Motor neuron (in vitro differentiated cells): ENCODE results near the gene DCTN3. TPM values are rescaled to one million over a fixed set of nuclear protein-coding genes. Genes with fewer than 3 reads are reported as not detected.

Experiments
- ATAC-seq, 8 experiments: fragments of 200-7000 bp; cut with Tn5 transposase; replicated peaks in 6 of 8; 2 replicates each; pipeline ENCODE4 v1.8.0; 2021; ENCODE audit warnings: mild to moderate bottlenecking in 8 of 8, moderate library complexity in 8 of 8
- H3K27ac ChIP-seq, 2 donors: fragments of 250-450 bp; sonication (Bioruptor Pico); 2 replicates each; pipeline ENCODE4 v1.9.0; 2021; ENCODE audit warnings: antibody characterized with exemption in 2 of 2, mild to moderate bottlenecking in 2 of 2, moderate library complexity in 1 of 2
- H3K4me1 ChIP-seq, 2 donors: fragments of 250-450 bp; sonication (Bioruptor Pico); replicated peaks in 1 of 2; 2 replicates each; pipeline ENCODE4 v1.6.1; 2021; ENCODE audit warnings: antibody characterized with exemption in 2 of 2, mild to moderate bottlenecking in 2 of 2, moderate library complexity in 1 of 2
- H3K4me3 ChIP-seq, 5 donors: fragments of 250-450 bp; sonication (Bioruptor Pico); 2 replicates each; pipeline ENCODE4 v1.9.0; 2021; ENCODE audit warnings: antibody characterized with exemption in 5 of 5, mild to moderate bottlenecking in 5 of 5, moderate library complexity in 4 of 5
- whole genome bisulfite sequencing, 10 experiments: fragments of 450-650 bp; shearing (Covaris generic); methylation state at CpG; one replicate each; pipeline ENCODE4 v1.0.0; 2022; 5-methylcytosine and 5-hydroxymethylcytosine counted together
- in situ Hi-C, 9 experiments: fragments of 400-800 bp; cut with MboI; loops; one replicate each; pipeline ENCODE4 v1.15.0; 2021; ENCODE audit warnings: low sequenced_read_pairs in 9 of 9, low pct_unique_long_range_greater_than_20kb in 2 of 9; ENCODE audit not compliant: unreplicated experiment in 9 of 9
- total RNA-seq, 8 experiments: library from RNA; unstranded; fragments of 300-600 nt; gene quantifications; 2 replicates each; pipeline versions ENCODE4 v1.2.3 to v1.2.4, GENCODE V29; 2022

Gene DCTN3
- total RNA-seq, 8 experiments from 2014 or later, result 67.7 to 217 (median 176) TPM

GRCh38 chr9:34627716-34628655, 7.7 kb upstream of the DCTN3 start:
- Histone ChIP-seq H3K4me1 (peaks cover 14 to 18% of the 10 kb centered on the region in 2 donors), H3K27ac (no peak overlapping the region), H3K4me3 (peak overlapping the region in 3 of 5 donors; percentile 23 to 37 (median 32))
- WGBS, 10 experiments, result 18 to 57% (median 43%) methylated on average over 4 to 12 of the region's 20 CpGs; no CpG with 5 or more reads in 1 of the 10 experiments
- in situ Hi-C loops, result no loop called here
- ATAC-seq, result no peak

DNA sequence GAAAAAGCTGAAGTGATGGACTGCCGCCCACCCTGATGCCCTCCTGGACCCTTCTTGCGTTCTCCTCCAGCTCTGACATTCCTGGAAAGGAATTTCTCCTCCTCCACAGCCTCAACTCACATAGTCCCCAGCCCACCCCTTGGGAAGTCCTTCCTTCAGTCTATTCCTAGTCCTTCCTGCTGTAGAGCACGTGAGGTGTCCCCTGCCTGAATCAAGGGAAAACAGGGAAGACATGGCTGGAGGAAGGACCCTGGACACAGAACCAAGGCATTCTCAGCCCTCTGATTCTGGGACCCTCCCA, 4.8 kb upstream of the DCTN3 start:
- in situ Hi-C loops, result no loop called here
- Histone ChIP-seq H3K4me1 (peaks cover 19 to 21% of the 10 kb centered on the region in 2 donors), H3K4me3 (no peak overlapping the region), H3K27ac (no peak overlapping the region)
- no peak for ATAC-seq
- WGBS, 10 experiments, result 20% methylated on average over 1 of the region's 3 CpGs; no CpG with 5 or more reads in 9 of the 10 experiments

DNA sequence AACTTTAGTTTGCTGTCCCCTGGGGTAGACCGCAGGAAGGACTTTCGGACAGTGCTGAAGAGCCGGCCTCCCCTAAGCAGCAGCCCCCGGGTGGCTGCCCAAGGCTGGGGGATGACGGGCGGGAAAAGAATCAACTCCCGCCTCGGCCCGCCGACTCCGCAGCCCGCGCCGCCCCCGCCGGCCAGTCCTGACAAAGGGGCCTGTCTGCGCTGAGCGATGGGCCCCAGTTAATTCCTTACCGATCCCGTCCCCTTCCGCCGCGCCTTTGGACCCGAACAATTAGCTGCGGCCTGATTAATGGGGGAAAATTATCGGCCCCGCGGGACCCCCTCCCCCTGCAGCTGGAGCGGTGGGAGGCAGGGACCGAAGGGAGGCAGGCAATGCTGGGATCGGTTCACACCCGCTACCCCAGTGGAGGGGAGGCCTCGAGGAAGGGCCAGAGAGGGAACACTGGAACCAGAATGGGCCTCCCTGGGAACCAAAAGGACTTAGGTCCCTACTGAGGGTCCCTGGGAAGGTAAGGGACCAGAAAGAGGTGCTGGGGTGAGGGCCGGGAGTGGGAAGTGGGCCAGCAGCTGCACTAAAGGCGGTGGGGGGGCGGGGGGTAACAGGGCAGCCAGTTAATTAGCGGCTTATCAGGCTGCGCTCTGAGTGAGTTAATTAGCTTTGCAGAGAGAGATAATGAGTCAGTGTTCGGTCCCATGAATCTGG, 4.3 kb upstream of the DCTN3 start:
- ATAC-seq, result peak in 5 of 8 experiments; percentile 7 to 37 (median 30)
- H3K4me1 ChIP-seq, result peaks cover 19 to 22% of the 10 kb centered on the region in 2 donors
- H3K27ac ChIP-seq, result no peak overlapping the region
- WGBS, 10 experiments, result 0 to 100% (median 8%) methylated on average over 2 to 10 of the region's 39 CpGs; no CpG with 5 or more reads in 4 of the 10 experiments
- in situ Hi-C loops, result no loop called here
- H3K4me3 ChIP-seq, result no peak overlapping the region

- Histone ChIP-seq H3K4me1 (peaks cover 20 to 27% of the 10 kb centered on the region in 2 donors), H3K4me3 (no peak overlapping the region), H3K27ac (no peak overlapping the region)
- WGBS, 10 experiments, result 0 to 100% (median 80%) methylated on average over 1 to 6 of the region's 63 CpGs; no CpG with 5 or more reads in 5 of the 10 experiments
- ATAC-seq, result no peak
- in situ Hi-C loops, result no loop called here
Observed at GRCh38 chr9:34623374-34624235, 3.3 kb upstream of the DCTN3 start.

DNA sequence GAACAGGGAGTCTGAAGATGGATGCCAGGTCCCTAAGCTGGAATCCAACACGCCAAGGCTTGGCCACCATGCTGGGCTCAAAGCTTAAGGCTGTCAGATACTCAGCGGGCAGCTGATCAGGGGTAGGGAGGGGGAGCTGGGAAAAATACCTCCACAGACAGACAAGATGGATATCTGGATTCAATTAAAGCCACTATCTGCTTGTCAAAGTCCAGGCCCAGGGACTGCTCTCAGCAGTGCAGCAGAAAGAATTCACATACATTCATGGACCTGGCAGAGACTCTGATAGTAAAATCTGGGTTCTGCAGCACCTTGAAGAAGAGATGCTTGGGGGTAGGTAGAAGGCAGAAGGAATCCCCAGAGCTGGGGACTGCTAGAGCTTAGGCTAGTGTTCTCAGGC, 5.2 kb downstream of the DCTN3 start:
- H3K4me3 ChIP-seq, result no peak overlapping the region
- no peak for ATAC-seq
- in situ Hi-C loops, result no loop called here
- H3K27ac ChIP-seq, result no peak overlapping the region
- peaks cover 21 to 23% of the 10 kb centered on the region in 2 donors for H3K4me1 ChIP-seq
- WGBS, 10 experiments, result 90 to 100% (median 90%) methylated on average over 2 of the region's 2 CpGs; no CpG with 5 or more reads in 7 of the 10 experiments

GRCh38 chr9:34612788-34613390, 7.4 kb downstream of the DCTN3 start:
- Histone ChIP-seq H3K4me3 (peak overlapping the region; percentile 45 to 90 (median 58)), H3K4me1 (peaks cover 15 to 19% of the 10 kb centered on the region in 2 donors), H3K27ac (peak overlapping the region; percentile 81 to 82)
- peak; percentile 10 to 62 (median 28) for ATAC-seq
- WGBS, 10 experiments, result 0 to 40% (median 2%) methylated on average over 1 to 7 of the region's 15 CpGs; no CpG with 5 or more reads in 2 of the 10 experiments
- in situ Hi-C loops, result no loop called here

GRCh38 chr9:34611811-34612787, 8.2 kb downstream of the DCTN3 start, which contains the start of gene RPP25L:
RPP25L (minus strand) TSS chr9:34612097; CDS start chr9:34611296, 801 bp downstream.
- ATAC-seq, result peak; percentile 82 to 92 (median 92)
- peaks cover 23% of the 10 kb centered on the region in 2 donors for H3K4me1 ChIP-seq
- in situ Hi-C loops, result no loop called here
- H3K4me3 ChIP-seq, result peak within 1 kb of the TSS; percentile 45 to 90 (median 58)
- 0 to 3% (median 0%) methylated on average over 1 to 7 of the region's 77 CpGs; no CpG with 5 or more reads in 6 of the 10 experiments for WGBS, 10 experiments
- H3K27ac ChIP-seq, result peak within 1 kb of the TSS; percentile 81 to 82

- H3K27ac ChIP-seq, result peak overlapping the region; percentile 81 to 82
- ATAC-seq, result peak; percentile 12 to 39 (median 18)
- in situ Hi-C loops, result no loop called here
- H3K4me3 ChIP-seq, result peak overlapping the region; percentile 45 to 90 (median 58)
- 0 to 43% (median 27%) methylated on average over 1 to 2 of the region's 10 CpGs; no CpG with 5 or more reads in 7 of the 10 experiments for WGBS, 10 experiments
- peaks cover 31% of the 10 kb centered on the region in 2 donors for H3K4me1 ChIP-seq
Observed at GRCh38 chr9:34611251-34611810, 9.0 kb downstream of the DCTN3 start.

- ATAC-seq, result no peak
- H3K4me1 ChIP-seq, result peaks cover 31 to 33% of the 10 kb centered on the region in 2 donors
- H3K27ac ChIP-seq, result no peak overlapping the region
- in situ Hi-C loops, result no loop called here
- H3K4me3 ChIP-seq, result peak overlapping the region in 2 of 5 donors; percentile 58 to 90
- WGBS, 10 experiments, result 83 to 100% (median 94%) methylated on average over 1 to 2 of the region's 20 CpGs; no CpG with 5 or more reads in 4 of the 10 experiments
Observed at GRCh38 chr9:34610434-34611206, 9.7 kb downstream of the DCTN3 start.

- no peak for ATAC-seq
Observed at GRCh38 chr9:34607331-34607730, 13.0 kb downstream of the DCTN3 start.

More at GRCh38 chr9:34607331-34607730, 13.0 kb downstream of the DCTN3 start:
- Histone ChIP-seq H3K27ac (peak overlapping the region; percentile 62 to 72), H3K4me1 (peaks cover 24 to 34% of the 10 kb centered on the region in 2 donors), H3K4me3 (no peak overlapping the region)
- in situ Hi-C loops, result loop anchor here in 1 of 9 experiments (10.0 kb wide), 1 partner anchor 173 kb away; no protein-coding TSS in a partner anchor
- 25 to 92% (median 60%) methylated on average over 1 to 2 of the region's 2 CpGs; no CpG with 5 or more reads in 3 of the 10 experiments for WGBS, 10 experiments
